HL-60 (cell line): ENCODE results near the gene ENTPD2.

Experiments used
- DNase-seq, 2 experiments: peaks; one replicate each; pipeline ENCODE4 v3.0.0-alpha.2; 2010 to 2020; ENCODE audit warnings: low read depth in 1 of 2, low spot score in 1 of 2
- H3K27ac ChIP-seq: fragments of 250-450 bp; sonication (Bioruptor Pico); replicated peaks from 2 replicates; pipeline ENCODE4 v1.5.1; 2020; ENCODE audit warnings: mild to moderate bottlenecking, moderate library complexity
- H3K27me3 ChIP-seq: fragments of 250-450 bp; sonication (Bioruptor Pico); 2 replicates; pipeline ENCODE4 v1.5.1; 2021; ENCODE audit warnings: mild to moderate bottlenecking, moderate library complexity; ENCODE audit not compliant: insufficient read depth, poor library complexity, severe bottlenecking
- H3K4me3 ChIP-seq: replicated peaks from 2 replicates; pipeline ENCODE4 v1.5.1; 2011; ENCODE audit warnings: mild to moderate bottlenecking, control low read depth, low read length; ENCODE audit not compliant: insufficient read depth
- CTCF ChIP-seq: IDR thresholded peaks from one replicate; pipeline ENCODE4 v1.5.1; 2011; ENCODE audit warnings: low read length, control low read depth, inconsistent platforms; ENCODE audit not compliant: insufficient read depth
- GABPA ChIP-seq: IDR thresholded peaks from 2 replicates; pipeline ENCODE4 v1.6.1; 2012; ENCODE audit warnings: low read depth
- POLR2AphosphoS5 ChIP-seq: IDR thresholded peaks from 2 replicates; pipeline ENCODE4 v1.6.1; 2012; ENCODE audit warnings: low read depth
- REST ChIP-seq: IDR thresholded peaks from 2 replicates; pipeline ENCODE4 v1.6.1; 2012; ENCODE audit warnings: low read depth; ENCODE audit not compliant: insufficient replicate concordance
- SPI1 ChIP-seq: IDR thresholded peaks from 2 replicates; pipeline ENCODE4 v1.6.1; 2012; ENCODE audit warnings: low read depth, mild to moderate bottlenecking, borderline replicate concordance

The ENTPD2 gene

GRCh38 chr9:137069508-137070091 is 15.7 kb upstream of the ENTPD2 start:
- no peak for DNase-seq
- H3K27ac ChIP-seq, result no peak overlapping the region
- H3K27me3 ChIP-seq, result no peaks in the 10 kb centered on the region
- peak overlapping the region; percentile 50 for H3K4me3 ChIP-seq
- TF ChIP-seq REST (no peak), SPI1 (no peak), GABPA (no peak), CTCF (no peak), POLR2AphosphoS5 (no peak)

- H3K27me3 ChIP-seq, result no peaks in the 10 kb centered on the region
- H3K4me3 ChIP-seq, result peak overlapping the region; percentile 50
- no peak overlapping the region for H3K27ac ChIP-seq
- TF ChIP-seq REST (no peak), SPI1 (no peak), POLR2AphosphoS5 (no peak), GABPA (no peak), CTCF (no peak)
- no peak for DNase-seq
These were observed 15.0 kb upstream of the ENTPD2 start for GRCh38 chr9:137068539-137069507.

- no peak overlapping the region for H3K27ac ChIP-seq
- no peaks in the 10 kb centered on the region for H3K27me3 ChIP-seq
- H3K4me3 ChIP-seq, result no peak overlapping the region
- peak; percentile 81 to 86 for DNase-seq
- TF ChIP-seq CTCF, result peak; percentile 74
- TF ChIP-seq SPI1, result no peak
These were observed 14.1 kb upstream of the ENTPD2 start for GRCh38 chr9:137067860-137068538.
